OCI-LY3 (cell line): ENCODE results near the gene BABAM1.

Source experiments
- CTCF ChIP-seq: fragments of 200-600, 300-600 bp; sonication (generic); IDR thresholded peaks from 2 replicates; pipeline ENCODE4 v1.5.1; 2014; ENCODE audit warnings: antibody characterized with exemption, low read length, low read depth
- EZH2phosphoT487 ChIP-seq: fragments of 200-600 bp; shearing (Covaris generic); IDR thresholded peaks from 2 replicates; pipeline ENCODE4 v1.6.1; 2018; ENCODE audit warnings: antibody characterized with exemption, mixed run types, low read depth

- TF ChIP-seq CTCF (no peak), EZH2phosphoT487 (no peak)
Observed at GRCh38 chr19:17266026-17266425, 1.2 kb upstream of the BABAM1 start.
